Activated CD4-positive, alpha-beta T cell treated with anti-CD3 and anti-CD28 coated beads, Interleukin-2, Interleukin-4, amounts not matched to agents 100 ng/mL and 50 ng/mL, durations not matched to agents 16 hours and 8 hours (primary cell): ENCODE data around the gene C2orf15.
A peak's percentile ranks its signal among the peaks of the same experiment; 100 is the strongest.
"Not testable (repeated sequence)": the region's sequence is repeated elsewhere in the genome, so short reads cannot be mapped to it uniquely, and the experiment has no call there.

Experiments
- DNase-seq: peaks from one replicate; pipeline ENCODE4 v3.0.0-alpha.2; 2020; ENCODE audit warnings: low spot score

Gene C2orf15, protein sequence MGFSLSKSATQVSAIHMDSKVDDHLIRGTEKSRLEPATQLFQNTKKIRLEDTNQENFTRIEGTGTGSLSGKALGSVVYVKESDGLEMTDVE

GRCh38 chr2:99141110-99142108, at the start of gene C2orf15:
Gene C2orf15 (plus strand): TSS chr2:99141707. CDS start chr2:99150559, 8,852 bp downstream.
- peak; percentile 95 for DNase-seq

GRCh38 chr2:99096728-99097127, 44.8 kb upstream of the C2orf15 start:
- DNase-seq, result peak; percentile 12

- no peak for DNase-seq
These were observed 39.8 kb upstream of the C2orf15 start for GRCh38 chr2:99101697-99102096.

GRCh38 chr2:99104006-99104405, 37.5 kb upstream of the C2orf15 start:
- no peak for DNase-seq

DNA sequence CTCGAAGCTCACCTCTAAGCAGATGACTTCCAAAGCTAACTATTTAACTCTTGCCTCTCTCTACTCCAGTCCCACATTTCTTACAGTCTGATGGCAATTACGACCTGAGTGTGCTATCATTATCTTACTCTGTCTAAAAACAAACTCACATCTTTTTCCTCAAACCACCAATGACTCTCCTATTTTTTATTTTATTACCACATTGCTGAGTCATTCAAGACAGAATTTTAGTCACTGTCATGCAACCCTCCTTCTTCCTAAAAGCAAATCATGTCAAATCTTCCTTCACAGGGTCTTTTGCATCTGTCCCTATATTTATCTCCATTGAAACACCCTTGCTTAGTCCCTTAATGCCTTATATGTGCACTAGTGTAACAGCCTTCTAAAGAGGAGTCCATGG, 34.6 kb upstream of the C2orf15 start:
- DNase-seq, result peak; percentile 7

DNA sequence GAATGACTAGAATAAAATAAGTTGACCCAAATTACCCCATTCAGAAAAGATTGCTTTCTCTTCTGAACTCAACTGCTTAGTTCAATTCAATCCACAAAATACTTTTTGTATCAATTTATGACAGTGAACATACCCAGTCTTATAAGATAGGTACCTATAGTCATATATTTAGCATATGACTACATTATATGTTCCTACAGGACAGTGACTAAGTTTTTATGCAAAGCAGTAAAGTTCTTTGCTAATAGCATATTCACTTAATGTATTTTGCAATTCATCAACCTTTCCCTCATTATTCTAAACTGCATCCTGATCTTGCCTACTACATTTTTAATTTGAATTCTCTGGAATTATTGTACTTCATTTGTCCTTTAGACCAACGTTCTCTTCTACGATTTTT, 30.3 kb upstream of the C2orf15 start:
- no peak for DNase-seq

DNA sequence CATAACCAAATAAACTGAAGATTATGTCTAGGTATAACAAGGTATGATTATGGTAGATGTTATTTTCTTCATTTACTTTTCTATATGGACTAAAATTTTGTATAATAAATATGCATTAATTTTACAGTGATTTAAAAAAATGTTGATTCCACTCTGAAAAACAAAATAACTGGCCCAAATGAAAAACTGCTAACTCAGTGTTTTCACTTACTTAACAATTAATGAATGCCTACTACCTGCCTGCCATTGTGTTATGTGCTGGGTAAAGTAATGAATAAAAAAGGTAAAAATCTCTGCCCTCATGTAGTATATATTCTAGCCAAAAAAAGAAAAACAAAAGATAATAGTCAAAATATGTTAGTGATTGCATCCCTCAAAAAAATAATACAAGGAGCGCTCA, 29.6 kb upstream of the C2orf15 start:
- no peak for DNase-seq

GRCh38 chr2:99112617-99113016, 28.9 kb upstream of the C2orf15 start:
- no peak for DNase-seq

GRCh38 chr2:99127981-99128380, 13.5 kb upstream of the C2orf15 start:
- no peak for DNase-seq

DNA sequence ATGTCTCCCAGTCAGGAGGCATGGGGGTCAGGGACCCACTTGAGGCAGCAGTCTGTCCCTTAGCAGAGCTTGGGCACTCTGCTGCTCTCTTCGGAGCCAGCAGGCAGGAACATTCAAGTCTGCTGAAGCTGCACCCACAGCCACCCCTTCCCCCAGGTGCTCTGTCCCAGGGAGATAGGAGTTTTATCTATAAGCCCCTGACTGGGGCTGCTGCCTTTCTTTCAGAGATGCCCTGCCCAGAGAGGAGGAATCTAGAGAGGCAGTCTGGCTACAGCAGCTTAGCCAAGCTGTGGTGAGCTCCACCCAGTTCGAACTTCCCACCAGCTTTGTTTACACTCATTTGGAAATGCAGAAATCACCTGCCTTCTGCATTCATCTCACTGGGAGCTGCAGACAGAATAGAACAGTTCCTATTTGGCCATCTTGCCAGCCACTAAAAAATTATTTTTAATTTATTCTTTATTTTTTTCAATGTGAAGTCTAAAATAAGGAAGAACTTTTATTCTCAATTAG, 6.4 kb upstream of the C2orf15 start:
- DNase-seq, result not testable (repeated sequence)

DNA sequence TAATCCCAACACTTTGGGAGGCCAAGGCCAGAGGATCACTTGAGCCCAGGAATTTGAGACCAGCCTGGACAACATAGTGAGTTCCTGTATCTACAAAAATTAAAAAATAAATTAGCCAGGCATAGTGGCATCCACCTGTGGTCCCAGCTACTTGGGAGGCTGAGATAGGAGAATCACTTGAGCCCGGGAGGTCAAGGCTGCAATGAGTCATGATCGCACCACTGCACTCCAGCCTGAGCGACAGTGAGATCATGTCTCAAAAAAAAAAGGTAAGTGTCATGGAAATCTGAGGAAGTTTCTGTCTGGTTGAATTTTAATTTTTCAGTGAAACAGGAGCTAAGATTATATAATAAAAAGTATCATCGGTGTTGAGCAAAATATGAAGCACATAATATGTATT, 2.5 kb upstream of the C2orf15 start:
- DNase-seq, result no peak

DNA sequence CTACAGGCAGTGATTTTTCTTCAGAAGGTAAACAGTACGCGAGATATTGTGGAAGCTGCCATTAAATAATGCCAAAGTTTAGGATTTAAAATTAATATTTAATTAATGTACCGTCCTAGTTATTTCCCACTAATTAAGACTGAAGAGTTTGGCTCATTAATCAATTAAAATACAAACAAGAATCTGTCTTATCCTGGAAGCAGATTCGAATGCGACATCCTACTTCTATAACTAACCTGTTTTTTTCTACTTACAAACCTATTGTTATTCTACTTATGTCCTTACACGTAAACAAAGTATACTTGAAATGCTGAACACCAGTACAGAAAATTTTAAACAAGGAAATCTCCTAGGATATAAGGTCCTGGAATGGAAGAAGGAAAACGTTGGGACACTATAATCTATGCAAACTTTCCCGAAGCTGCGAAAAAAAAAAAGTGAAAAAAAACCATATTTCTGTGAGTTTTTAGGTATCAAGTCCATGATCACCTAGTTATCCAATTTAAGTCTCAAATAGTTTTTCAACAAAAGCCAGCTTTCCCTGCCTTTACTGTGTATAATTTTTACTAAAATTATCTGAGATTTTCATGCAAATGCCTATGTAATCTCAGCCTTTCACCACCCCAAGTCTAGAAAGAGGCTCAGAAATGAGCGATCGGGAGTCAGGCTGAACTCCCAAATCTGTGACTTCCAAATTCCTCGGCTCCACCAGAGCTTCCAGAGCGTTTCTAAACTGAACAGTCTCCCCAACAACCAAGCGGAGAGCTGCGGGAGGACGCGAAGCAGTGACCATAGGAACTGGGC, 1.2 kb upstream of the C2orf15 start:
- DNase-seq, result no peak

DNA sequence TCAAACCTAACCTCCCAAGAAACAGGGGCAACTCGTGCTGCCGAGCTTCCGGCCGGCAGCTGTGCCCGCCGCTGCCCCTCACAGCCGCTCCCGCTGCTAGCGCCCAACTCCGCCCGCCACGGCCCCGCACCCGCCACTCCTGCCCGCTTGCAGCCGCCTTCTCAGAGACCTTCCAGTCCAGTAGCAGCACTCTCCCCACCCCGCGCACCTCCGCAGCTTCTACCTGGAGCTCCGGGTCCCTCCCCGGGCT, 722 bp upstream of the C2orf15 start:
- DNase-seq, result no peak

- DNase-seq, result no peak
These were observed 9.2 kb downstream of the C2orf15 start for GRCh38 chr2:99150706-99151105.

DNA sequence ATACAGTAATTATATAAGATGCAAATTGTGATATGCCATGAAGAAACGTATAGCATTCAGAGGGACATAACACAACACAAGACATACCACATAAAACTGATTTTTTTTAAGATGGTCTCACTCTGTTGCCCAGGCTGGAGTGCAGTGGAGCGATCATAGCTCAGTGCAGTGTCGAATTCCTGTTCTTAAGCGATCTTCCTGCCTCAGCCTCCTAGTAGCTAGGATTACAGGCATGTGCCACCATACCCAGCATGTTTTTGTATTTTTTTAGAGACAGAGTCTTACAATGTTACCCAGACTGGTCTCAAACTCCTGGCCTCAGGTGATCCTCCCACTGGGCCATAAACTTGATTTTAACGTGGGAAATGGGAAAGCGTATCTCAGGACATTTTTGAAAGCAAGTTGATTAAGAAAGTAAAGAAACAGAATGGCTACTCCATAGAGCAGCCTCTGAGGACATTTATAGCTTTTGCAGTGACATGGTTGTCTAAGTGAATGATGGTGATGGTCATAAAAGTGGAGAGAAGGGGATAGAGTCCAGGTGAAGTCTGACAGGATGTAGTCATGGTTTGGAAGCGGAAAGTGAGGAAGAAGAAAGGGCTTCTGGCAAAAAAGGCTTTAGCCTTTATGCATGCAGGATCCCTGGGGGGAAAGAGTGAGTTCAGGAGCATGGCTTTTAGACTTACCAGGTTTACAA, 10.8 kb downstream of the C2orf15 start:
- no peak for DNase-seq

DNA sequence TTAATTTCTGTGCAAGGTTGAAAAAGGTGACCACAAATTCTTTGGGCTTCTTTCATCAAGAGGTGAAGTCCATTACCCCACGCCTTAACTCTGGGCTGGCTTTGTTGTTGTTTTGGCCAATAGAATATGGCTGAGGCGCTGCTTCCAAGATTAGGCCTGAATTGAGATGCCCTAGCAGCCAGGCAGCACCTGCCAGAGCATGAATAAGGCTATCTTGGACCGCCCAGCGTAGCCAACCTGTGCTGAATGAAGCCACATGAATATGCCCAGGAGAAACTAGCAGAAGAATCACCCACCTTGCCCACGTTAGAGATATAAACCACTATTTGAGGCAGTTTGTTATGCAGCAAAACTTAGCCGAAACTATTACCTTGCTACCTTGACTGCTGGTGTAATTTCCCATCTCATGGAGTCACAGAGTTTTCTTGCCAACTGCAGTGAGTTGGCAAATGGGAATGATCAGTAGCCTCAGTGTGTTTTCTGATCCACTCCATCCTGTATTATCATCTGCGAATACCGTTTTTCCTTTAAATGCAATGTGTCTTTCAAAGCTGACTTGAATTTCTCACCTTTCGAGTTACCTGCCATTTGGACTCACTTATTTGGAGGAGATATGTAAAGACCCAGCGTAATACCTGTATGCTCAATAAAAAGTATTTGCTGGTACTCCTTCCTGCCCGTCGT, 12.6 kb downstream of the C2orf15 start:
- no peak for DNase-seq

DNA sequence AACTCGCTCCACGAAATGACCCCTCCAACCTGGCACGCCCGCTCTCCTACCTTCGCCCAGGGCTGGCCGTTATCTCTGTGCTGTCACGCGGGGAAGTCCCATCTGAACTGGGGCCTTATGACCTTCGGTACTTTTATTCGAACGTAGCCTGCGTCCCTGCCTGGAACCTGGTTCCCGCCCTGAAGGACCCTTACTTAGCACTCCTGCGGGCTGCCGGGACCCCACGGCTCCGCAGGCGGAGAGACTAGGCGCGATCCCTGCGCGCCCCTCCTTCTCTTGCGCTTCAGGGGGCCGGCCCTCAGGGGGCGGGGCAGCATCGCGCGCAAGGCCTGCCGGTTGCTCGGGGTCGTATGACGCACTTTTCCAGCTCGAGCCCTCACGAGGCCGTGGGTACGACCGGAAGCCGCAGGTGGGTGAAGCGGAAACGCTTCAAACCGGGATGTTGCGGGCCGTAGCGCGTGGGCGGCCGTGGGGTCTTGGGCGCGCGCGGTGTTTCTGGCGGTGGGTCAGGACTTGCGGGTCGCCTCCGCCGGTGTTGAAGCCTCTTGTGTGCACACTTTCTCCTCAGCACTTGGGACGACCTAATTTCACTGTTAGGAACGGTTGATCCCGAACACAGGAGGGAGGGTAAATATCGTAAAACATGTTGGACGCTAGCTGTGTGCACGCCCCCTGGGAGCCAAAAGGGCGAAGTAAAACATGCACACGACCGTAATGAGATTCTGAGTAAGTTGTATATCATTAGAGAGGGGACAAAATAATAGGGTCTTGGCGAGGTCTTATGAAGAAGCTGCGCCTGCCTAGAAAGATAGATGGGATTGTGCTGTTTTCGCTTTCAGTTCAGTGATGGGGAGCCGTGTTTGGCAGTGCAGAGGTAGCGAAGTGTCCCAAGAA, 13.4 kb downstream of the C2orf15 start, which contains the start of the genes LIPT1 and TSGA10:
Gene LIPT1, plus strand, starts transcription at position 325 of the 894 bp plus-strand sequence. CDS start 6,991 bp downstream, outside the sequence.
Gene TSGA10, minus strand, starts transcription at position 300 of the 894 bp plus-strand sequence. CDS start 45,503 bp downstream, outside the sequence.
- peak; percentile 93 for DNase-seq

DNA sequence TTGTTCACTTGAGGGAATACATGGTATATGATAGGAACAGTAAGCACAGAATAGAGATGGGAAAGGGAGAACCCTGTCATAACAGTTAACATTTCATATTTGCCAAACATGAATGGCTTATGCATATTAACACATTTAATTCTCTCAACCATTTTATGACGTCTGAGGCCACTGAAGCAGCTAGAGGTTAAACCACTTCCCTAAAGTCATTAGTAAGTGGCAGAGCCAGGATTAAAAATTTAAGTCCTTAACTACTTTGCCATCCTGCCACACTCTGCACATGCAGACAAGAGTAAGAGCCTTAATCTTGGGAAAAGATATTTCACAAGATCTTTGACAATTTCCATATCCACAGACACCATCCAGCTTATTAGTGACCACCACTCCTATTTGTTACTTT, 15.4 kb downstream of the C2orf15 start:
- no peak for DNase-seq

- no peak for DNase-seq
These were observed 17.1 kb downstream of the C2orf15 start for GRCh38 chr2:99158599-99158998.

DNA sequence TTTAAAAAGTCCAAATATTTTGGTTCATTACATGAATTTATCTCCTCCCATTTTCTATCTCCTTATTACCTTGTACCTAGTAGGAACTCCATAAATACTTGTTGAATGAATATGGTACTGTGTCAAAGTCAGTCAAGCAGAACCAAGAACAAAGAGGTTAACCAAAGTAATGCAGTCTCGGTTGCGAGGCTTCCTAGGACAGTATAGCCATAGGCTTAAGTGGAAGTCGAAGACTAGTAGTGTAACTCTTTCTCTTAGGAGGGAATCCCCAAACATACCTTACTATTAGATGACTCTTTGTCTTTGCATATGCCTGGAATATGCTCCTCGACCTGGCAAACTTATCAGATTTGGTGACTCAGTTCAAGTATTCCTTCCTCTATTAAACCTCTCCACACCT, 18.1 kb downstream of the C2orf15 start:
- DNase-seq, result no peak
